Caco-2 (cell line): Measurements from ENCODE around the gene DYDC1. TPM values are rescaled to one million over a fixed set of nuclear protein-coding genes. Genes with fewer than 3 reads are reported as not detected.

Source experiments
- BruUV-seq: library from RNA; stranded (reverse); fragments of 400-500 nt; replicated peaks from 2 replicates; lab custom pipeline; 2021; lab: Mats Ljungman, UMichigan
- CTCF ChIA-PET: fragments of 300-600 bp; sonication (Branson Sonifier 250); formaldehyde crosslinking; loops from one replicate; lab custom pipeline; 2022; ENCODE audit warnings: antibody characterized with exemption; lab: Charles Lee
- POLR2A ChIA-PET: fragments of 300-600 bp; sonication (Branson Sonifier 250); formaldehyde crosslinking; loops from one replicate; lab custom pipeline; 2022; ENCODE audit warnings: antibody characterized with exemption; lab: Charles Lee
- DNase-seq, 2 experiments: peaks; one replicate each; pipeline versions ENCODE4 v3.0.0 to v3.0.0-alpha.2; 2020 to 2022
- H3K27me3 ChIP-seq: replicated peaks from 2 replicates; pipeline ENCODE4 v1.6.0; 2011; ENCODE audit warnings: low read length; ENCODE audit not compliant: control insufficient read depth, insufficient read depth
- H3K36me3 ChIP-seq: 2 replicates; pipeline ENCODE4 v1.5.1; 2011; ENCODE audit warnings: low read length; ENCODE audit not compliant: control insufficient read depth, insufficient read depth
- H3K4me1 ChIP-seq: fragments of 250-450 bp; sonication (Bioruptor Pico); 2 replicates; pipeline ENCODE4 v1.5.1; 2020; ENCODE audit warnings: mild to moderate bottlenecking
- H3K4me3 ChIP-seq: 2 replicates; pipeline ENCODE4 v1.5.1; 2011; ENCODE audit warnings: low read depth, mild to moderate bottlenecking, control low read depth, low read length
- H3K9me3 ChIP-seq: fragments of 250-450 bp; sonication (Bioruptor Pico); 2 replicates; pipeline ENCODE4 v1.5.1; 2020; ENCODE audit warnings: mild to moderate bottlenecking, moderate library complexity
- H3K27ac Mint-ChIP-seq: one replicate; pipeline ENCODE4 v1.8.0; 2022; ENCODE audit warnings: mixed read lengths; ENCODE audit not compliant: unreplicated experiment
- H3K27me3 Mint-ChIP-seq: one replicate; pipeline ENCODE4 v1.8.0; 2022; ENCODE audit warnings: mixed read lengths; ENCODE audit not compliant: insufficient read depth, unreplicated experiment
- H3K36me3 Mint-ChIP-seq: one replicate; pipeline ENCODE4 v1.8.0; 2022; ENCODE audit warnings: mild to moderate bottlenecking, mixed read lengths; ENCODE audit not compliant: insufficient read depth, unreplicated experiment
- H3K4me1 Mint-ChIP-seq: one replicate; pipeline ENCODE4 v1.8.0; 2022; ENCODE audit warnings: low read depth, mixed read lengths; ENCODE audit not compliant: unreplicated experiment
- H3K4me3 Mint-ChIP-seq: one replicate; pipeline ENCODE4 v1.8.0; 2022; ENCODE audit warnings: mild to moderate bottlenecking, moderate library complexity, mixed read lengths; ENCODE audit not compliant: unreplicated experiment
- H3K9me3 Mint-ChIP-seq: one replicate; pipeline ENCODE4 v1.8.0; 2022; ENCODE audit warnings: mixed read lengths; ENCODE audit not compliant: unreplicated experiment
- CTCF ChIP-seq, 2 experiments: fragments of 200-600 bp in 1 of 2; IDR thresholded peaks; 1 replicate in 1 of 2; 2 replicates in 1 of 2; pipeline versions ENCODE4 v1.5.1 to v1.8.0; 2011 to 2022; ENCODE audit warnings: antibody characterized with exemption in 1 of 2, control low read depth in 1 of 2, inconsistent platforms in 1 of 2, low read depth in 1 of 2, low read length in 1 of 2, mild to moderate bottlenecking in 1 of 2, moderate library complexity in 1 of 2; ENCODE audit not compliant: insufficient read depth in 1 of 2, severe bottlenecking in 1 of 2, unreplicated experiment in 1 of 2
- intact Hi-C: fragments of 100-400 bp; cut with micrococcal nuclease; formaldehyde crosslinking; loops from one replicate; pipeline ENCODE4 v1.10.0; 2022; ENCODE audit not compliant: unreplicated experiment
- total RNA-seq: library from RNA; stranded (reverse); gene quantifications from 2 replicates; pipeline ENCODE4 v1.2.3, GENCODE V29; 2022

Gene DYDC1
- total RNA-seq, 1 experiment from 2014 or later = not detected

- Histone ChIP-seq H3K36me3 (no peaks in the 10 kb centered on the region), H3K4me3 (no peak overlapping the region), H3K9me3 (no peaks in the 10 kb centered on the region), H3K27me3 (peaks cover 2% of the 10 kb centered on the region), H3K4me1 (no peaks in the 10 kb centered on the region)
- ChIA-PET POLR2A (no interaction called here), CTCF (no interaction called here)
- Mint-ChIP-seq H3K27ac (no peak overlapping the region), H3K9me3 (no peaks in the 10 kb centered on the region), H3K27me3 (no peaks in the 10 kb centered on the region), H3K4me3 (no peak overlapping the region), H3K4me1 (no peaks in the 10 kb centered on the region), H3K36me3 (no peaks in the 10 kb centered on the region)
- DNase-seq = no peak
- intact Hi-C loops = no loop called here
- no TSS peak for BruUV-seq
- no peak for TF ChIP-seq CTCF (IDR thresholded peaks at IDR 0.05; ENCODE audit: insufficient read depth in 1 of 2, low read depth in 1 of 2, low read length in 1 of 2, severe bottlenecking in 1 of 2, unreplicated experiment in 1 of 2)
Measured at GRCh38 chr10:80322711-80323110, 33.8 kb downstream of the DYDC1 start.

- CTCF ChIA-PET = no interaction called here
- no peaks in the 10 kb centered on the region for H3K27me3 Mint-ChIP-seq
Measured at GRCh38 chr10:80322158-80322557, 34.4 kb downstream of the DYDC1 start.

GRCh38 chr10:80321183-80321582 lies 35.4 kb downstream of the DYDC1 start:
- Histone ChIP-seq H3K9me3 (no peaks in the 10 kb centered on the region), H3K4me1 (no peaks in the 10 kb centered on the region), H3K27me3 (no peaks in the 10 kb centered on the region), H3K36me3 (no peaks in the 10 kb centered on the region), H3K4me3 (no peak overlapping the region)
- ChIA-PET POLR2A (no interaction called here), CTCF (no interaction called here)
- DNase-seq = no peak
- H3K27me3 Mint-ChIP-seq = no peaks in the 10 kb centered on the region
- no peaks in the 10 kb centered on the region for H3K9me3 Mint-ChIP-seq
- no peaks in the 10 kb centered on the region for H3K4me1 Mint-ChIP-seq
- H3K27ac Mint-ChIP-seq = no peak overlapping the region
- intact Hi-C loops = no loop called here
- H3K4me3 Mint-ChIP-seq = no peak overlapping the region
- BruUV-seq = no TSS peak
- TF ChIP-seq CTCF (IDR thresholded peaks at IDR 0.05; ENCODE audit: insufficient read depth in 1 of 2, low read depth in 1 of 2, low read length in 1 of 2, severe bottlenecking in 1 of 2, unreplicated experiment in 1 of 2) = no peak
- H3K36me3 Mint-ChIP-seq = no peaks in the 10 kb centered on the region

More at GRCh38 chr10:80322158-80322557, 34.4 kb downstream of the DYDC1 start:
- no peaks in the 10 kb centered on the region for H3K36me3 ChIP-seq
- Mint-ChIP-seq H3K4me1 (no peaks in the 10 kb centered on the region), H3K27ac (no peak overlapping the region), H3K36me3 (no peaks in the 10 kb centered on the region), H3K9me3 (no peaks in the 10 kb centered on the region), H3K4me3 (no peak overlapping the region)
- no TSS peak for BruUV-seq
- H3K4me3 ChIP-seq = no peak overlapping the region
- intact Hi-C loops = no loop called here
- H3K27me3 ChIP-seq = peaks cover 2% of the 10 kb centered on the region
- POLR2A ChIA-PET = no interaction called here
- H3K4me1 ChIP-seq = no peaks in the 10 kb centered on the region
- no peaks in the 10 kb centered on the region for H3K9me3 ChIP-seq
- no peak for DNase-seq
- no peak for TF ChIP-seq CTCF (IDR thresholded peaks at IDR 0.05; ENCODE audit: insufficient read depth in 1 of 2, low read depth in 1 of 2, low read length in 1 of 2, severe bottlenecking in 1 of 2, unreplicated experiment in 1 of 2)
